Embryonic facial prominence (tissue), 1 donor: ENCODE data around the gene KCNJ9.
"Not testable (repeated sequence)": the region's sequence is repeated elsewhere in the genome, so short reads cannot be mapped to it uniquely, and the experiment has no call there.

Source experiments
- DNase-seq: peaks from one replicate; pipeline ENCODE4 v3.0.0-alpha.2; 2016; ENCODE audit errors: extremely low spot score

The KCNJ9 gene

GRCh38 chr1:160103658-160104408 is 22.5 kb downstream of the KCNJ9 start:
- no peak for DNase-seq

GRCh38 chr1:160104486-160104885 is 23.1 kb downstream of the KCNJ9 start:
- no peak for DNase-seq

- DNase-seq, result no peak
Measured at GRCh38 chr1:160105155-160105554, 23.8 kb downstream of the KCNJ9 start.

GRCh38 chr1:160107512-160107911 is 26.2 kb downstream of the KCNJ9 start:
- DNase-seq, result no peak

GRCh38 chr1:160108888-160109662 is 27.7 kb downstream of the KCNJ9 start:
- DNase-seq, result no peak

GRCh38 chr1:160109686-160110085 is 28.3 kb downstream of the KCNJ9 start:
- DNase-seq, result no peak

- DNase-seq, result not testable (repeated sequence)
Measured at GRCh38 chr1:160111462-160111861, 30.1 kb downstream of the KCNJ9 start.

- DNase-seq, result no peak
Measured at GRCh38 chr1:160112357-160112756, 31.0 kb downstream of the KCNJ9 start.

GRCh38 chr1:160113407-160113806 is 32.1 kb downstream of the KCNJ9 start:
- DNase-seq, result no peak

GRCh38 chr1:160114085-160114484 is 32.7 kb downstream of the KCNJ9 start:
- DNase-seq, result no peak

- DNase-seq, result no peak
Measured at GRCh38 chr1:160115545-160116282, 34.4 kb downstream of the KCNJ9 start, which contains the start of gene ATP1A2. ATP1A2 (plus strand) TSS chr1:160115759; CDS start chr1:160115862, 103 bp downstream.

GRCh38 chr1:160116283-160117147 is 35.2 kb downstream of the KCNJ9 start:
- no peak for DNase-seq

- no peak for DNase-seq
Measured at GRCh38 chr1:160117300-160117699, 36.0 kb downstream of the KCNJ9 start.

GRCh38 chr1:160117709-160118183 is 36.4 kb downstream of the KCNJ9 start:
- DNase-seq, result no peak

- no peak for DNase-seq
Measured at GRCh38 chr1:160118928-160119327, 37.6 kb downstream of the KCNJ9 start.

GRCh38 chr1:160120797-160121196 is 39.5 kb downstream of the KCNJ9 start:
- DNase-seq, result no peak

GRCh38 chr1:160121388-160121787 is 40.0 kb downstream of the KCNJ9 start:
- DNase-seq, result no peak

GRCh38 chr1:160122978-160123495 is 41.7 kb downstream of the KCNJ9 start:
- no peak for DNase-seq

- DNase-seq, result no peak
Measured at GRCh38 chr1:160123726-160124125, 42.4 kb downstream of the KCNJ9 start.

- DNase-seq, result no peak
Measured at GRCh38 chr1:160124705-160125478, 43.6 kb downstream of the KCNJ9 start.
